Breast epithelium (tissue), 3 donors: ENCODE results near the gene SS18L1.

Experiments
- POLR2A ChIP-seq: fragments of 450-650 bp; IDR thresholded peaks from one replicate; pipeline ENCODE4 v1.6.1; 2016; ENCODE audit warnings: antibody characterized with exemption, mild to moderate bottlenecking, moderate library complexity
- POLR2AphosphoS5 ChIP-seq, 3 donors: sonication (generic); formaldehyde crosslinking; IDR thresholded peaks; one replicate each; pipeline ENCODE4 v1.6.1; 2017; ENCODE audit warnings: antibody characterized with exemption in 3 of 3
- TF ChIP-seq, protein P1 (sequence below), 3 donors: fragments of 450-650 bp; IDR thresholded peaks; one replicate each; pipeline ENCODE4 v1.5.1; 2016 to 2017; ENCODE audit warnings: antibody characterized with exemption in 3 of 3, mild to moderate bottlenecking in 3 of 3, moderate library complexity in 3 of 3

DNA sequence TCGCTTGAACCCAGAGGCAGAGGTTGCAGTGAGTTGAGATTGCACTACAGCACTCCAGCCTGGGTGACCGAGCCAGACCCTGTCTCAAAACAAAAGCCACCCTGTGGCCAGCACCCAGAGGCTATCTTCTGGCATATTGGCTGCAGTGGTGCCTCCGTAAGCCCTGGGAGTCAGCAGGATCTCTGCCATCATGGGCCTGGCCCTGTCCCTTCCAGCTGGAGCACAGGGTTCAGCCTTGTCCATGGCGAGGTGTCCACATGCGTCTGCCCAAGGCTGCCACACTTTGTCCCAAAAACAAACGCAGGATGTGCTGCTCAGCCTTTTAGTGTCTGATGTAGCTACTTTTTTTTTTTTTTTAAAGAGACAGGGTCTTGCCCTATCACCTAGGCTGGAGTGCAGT lies 23.9 kb downstream of the SS18L1 start:
- TF ChIP-seq, protein P1, sequence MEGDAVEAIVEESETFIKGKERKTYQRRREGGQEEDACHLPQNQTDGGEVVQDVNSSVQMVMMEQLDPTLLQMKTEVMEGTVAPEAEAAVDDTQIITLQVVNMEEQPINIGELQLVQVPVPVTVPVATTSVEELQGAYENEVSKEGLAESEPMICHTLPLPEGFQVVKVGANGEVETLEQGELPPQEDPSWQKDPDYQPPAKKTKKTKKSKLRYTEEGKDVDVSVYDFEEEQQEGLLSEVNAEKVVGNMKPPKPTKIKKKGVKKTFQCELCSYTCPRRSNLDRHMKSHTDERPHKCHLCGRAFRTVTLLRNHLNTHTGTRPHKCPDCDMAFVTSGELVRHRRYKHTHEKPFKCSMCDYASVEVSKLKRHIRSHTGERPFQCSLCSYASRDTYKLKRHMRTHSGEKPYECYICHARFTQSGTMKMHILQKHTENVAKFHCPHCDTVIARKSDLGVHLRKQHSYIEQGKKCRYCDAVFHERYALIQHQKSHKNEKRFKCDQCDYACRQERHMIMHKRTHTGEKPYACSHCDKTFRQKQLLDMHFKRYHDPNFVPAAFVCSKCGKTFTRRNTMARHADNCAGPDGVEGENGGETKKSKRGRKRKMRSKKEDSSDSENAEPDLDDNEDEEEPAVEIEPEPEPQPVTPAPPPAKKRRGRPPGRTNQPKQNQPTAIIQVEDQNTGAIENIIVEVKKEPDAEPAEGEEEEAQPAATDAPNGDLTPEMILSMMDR (IDR thresholded peaks at IDR 0.05) = no peak
- TF ChIP-seq POLR2A (no peak), POLR2AphosphoS5 (IDR thresholded peaks at IDR 0.05) (no peak)
